Activated gamma-delta T cell treated with anti-CD3 and anti-CD28 coated beads, Interleukin-2, amount 50 U/mL, for 16 hours (primary cell): ENCODE results near the gene DPEP1.
"Not testable (repeated sequence)": the region's sequence is repeated elsewhere in the genome, so short reads cannot be mapped to it uniquely, and the experiment has no call there.

Source experiments
- DNase-seq: peaks from one replicate; pipeline ENCODE4 v3.0.0-alpha.2; 2020; ENCODE audit warnings: low read depth

Gene DPEP1

GRCh38 chr16:89577055-89577759, 36.2 kb upstream of the DPEP1 start:
- no peak for DNase-seq

DNA sequence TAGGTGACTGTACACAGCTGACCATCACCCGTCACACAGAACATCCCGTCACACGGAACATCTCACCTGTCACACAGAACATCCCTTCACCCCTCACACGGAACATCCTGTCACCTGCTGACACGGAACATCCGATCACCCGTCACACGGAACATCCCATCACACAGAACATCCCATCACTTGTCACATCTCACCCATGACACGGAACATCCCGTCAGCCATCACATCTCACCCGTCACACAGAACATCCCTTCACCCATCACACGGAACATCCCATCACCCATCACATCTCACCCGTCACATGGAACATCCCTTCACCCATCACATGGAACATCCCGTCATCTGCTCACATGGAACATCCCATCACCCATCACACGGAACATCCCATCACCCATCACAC, 34.1 kb upstream of the DPEP1 start:
- no peak for DNase-seq

DNA sequence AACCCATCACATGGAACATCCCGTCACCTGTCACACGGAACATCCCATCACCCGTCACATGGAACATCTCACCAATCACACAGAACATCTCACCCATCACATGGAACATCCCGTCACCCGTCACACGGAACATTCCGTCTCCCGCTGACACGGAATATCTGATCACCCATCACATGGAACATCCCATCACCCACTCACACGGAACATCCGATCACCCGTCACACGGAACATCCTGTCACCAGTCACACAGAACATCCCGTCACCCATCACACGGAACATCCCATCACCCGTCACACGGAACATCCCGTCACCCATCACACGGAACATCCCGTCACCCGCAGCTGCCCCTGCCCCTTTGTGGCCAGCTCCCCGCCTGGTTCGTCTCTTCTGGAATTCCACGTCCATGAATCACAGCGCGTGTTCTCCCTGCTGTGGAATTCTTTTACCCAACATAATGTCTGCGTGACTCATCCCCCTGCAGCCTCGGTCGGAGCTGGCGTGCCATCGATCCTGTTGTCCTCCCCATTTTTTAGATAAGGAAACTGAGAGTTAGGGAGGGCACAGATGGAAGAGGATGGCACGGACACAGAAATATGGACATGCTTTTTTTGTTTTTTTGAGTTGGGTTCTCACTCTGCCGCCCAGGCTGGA, 32.3 kb upstream of the DPEP1 start:
- DNase-seq, result no peak

DNA sequence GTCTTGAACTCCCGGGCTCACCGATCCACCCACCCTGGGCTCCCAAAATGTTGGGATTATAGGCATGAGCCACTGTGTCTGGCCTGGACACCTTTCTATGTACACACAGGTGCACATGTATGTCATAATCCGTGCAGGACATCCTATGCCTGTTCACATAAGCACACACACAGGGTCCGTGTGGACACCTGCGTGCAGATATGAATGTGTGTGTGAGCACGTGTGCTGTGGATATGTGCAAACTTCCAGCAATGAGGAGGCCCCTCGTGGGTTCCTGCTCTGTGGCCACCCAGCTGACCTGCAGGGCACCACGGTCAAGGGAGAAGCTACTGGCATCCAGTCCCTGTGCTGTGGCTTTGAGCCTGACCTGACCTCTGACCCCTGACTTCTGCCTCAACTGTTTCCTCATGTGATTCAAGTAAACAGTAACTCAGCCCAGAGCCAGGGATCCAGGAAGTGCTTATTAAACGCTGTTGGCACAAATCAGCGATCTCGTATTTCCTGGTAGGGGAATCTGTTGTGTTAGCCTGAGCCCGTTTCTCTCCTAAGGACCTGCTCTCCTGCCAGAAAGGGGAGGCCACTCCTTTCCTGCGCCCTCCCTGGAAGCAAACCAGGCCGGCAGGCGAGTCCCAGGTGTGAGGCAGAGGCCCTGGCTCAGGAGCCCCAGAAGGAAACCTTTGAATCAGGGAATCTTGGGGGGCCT, 31.4 kb upstream of the DPEP1 start:
- no peak for DNase-seq

DNA sequence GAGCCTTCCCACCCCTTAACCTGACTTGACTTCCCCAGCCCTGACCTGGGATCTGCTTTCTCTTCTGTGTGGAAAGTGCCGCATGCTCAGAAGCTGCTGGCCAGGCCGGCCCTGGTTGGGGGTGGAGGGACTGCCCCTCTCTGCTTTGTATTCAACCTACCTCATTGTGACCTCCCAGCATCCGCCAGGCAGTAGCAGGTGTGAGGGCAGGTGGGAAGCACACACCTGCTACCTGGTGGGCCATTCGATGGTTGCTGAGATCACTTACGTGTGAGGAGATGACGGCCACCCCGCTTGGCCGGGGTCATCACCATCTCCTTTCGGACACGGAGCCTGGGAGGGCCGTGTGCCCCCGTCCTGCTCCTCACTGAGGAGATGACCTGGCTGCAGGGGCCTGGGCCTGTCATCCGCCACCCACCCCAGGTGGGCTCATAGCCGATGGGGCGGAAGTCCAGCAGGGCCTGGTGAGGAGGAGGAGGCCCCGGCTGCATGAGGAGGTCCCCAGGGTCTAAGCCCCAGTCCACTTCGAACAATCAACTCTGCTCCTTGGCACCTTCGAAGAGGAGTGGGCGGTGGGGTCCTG, 30.7 kb upstream of the DPEP1 start:
- no peak for DNase-seq

GRCh38 chr16:89583197-89583894, 30.1 kb upstream of the DPEP1 start:
- no peak for DNase-seq

GRCh38 chr16:89583895-89584644, 29.4 kb upstream of the DPEP1 start:
- no peak for DNase-seq

DNA sequence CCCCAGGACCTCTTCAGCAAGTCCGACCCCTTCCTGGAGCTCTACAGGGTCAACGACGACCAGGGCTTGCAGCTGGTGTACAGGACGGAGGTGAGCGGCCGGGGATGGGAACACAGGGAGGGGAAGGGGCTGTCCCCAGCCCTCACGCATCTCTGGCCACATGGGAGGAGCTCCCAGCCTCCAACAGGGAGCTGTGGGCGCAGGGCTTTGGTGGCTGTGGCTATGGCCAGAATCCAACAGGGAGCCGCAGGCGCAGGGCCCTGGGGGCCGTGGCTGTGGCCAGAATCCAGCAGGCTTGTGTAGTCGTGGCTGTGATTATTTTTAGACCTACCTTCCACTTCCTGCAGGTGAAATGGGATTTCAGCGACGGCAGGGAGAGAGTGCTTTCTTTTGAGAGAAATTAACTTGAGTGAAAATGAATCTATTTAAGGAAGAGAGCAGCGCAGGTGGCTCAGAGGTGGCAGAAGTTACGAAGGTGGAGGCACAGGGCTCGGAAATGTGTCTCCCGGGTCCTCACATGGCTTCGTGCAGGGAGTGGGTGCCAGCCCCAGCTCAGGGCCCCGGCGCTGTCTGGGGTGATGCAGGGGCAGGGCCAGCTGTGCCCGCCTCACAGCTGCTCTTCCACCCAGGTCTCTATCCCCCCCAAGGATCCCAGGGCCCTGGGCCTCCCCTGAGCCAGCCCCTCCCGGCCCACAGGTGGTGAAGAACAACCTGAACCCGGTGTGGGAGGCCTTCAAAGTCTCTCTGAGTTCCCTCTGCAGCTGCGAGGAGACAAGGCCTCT, 28.5 kb upstream of the DPEP1 start:
- no peak for DNase-seq

- no peak for DNase-seq
Measured at GRCh38 chr16:89586218-89586617, 27.2 kb upstream of the DPEP1 start.

DNA sequence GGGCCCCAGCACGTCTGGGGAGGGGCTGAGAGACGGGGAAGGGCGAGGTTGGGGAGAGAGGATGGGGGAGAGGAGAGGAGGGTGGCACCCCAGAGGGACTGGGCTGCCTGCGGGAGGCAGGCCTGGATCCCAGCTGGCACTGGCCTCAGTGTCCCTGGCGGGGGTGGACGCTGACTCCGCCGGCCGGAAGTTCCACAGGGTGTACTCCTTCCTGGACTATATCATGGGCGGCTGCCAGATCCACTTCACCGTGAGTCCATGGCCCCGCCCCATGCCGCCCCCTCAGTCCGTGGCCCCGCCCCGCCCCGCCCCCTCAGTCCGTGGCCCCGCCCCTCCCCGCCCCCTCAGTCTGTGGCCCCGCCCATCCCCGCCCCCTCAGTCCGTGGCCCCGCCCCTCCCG, 26.6 kb upstream of the DPEP1 start:
- DNase-seq, result no peak

DNA sequence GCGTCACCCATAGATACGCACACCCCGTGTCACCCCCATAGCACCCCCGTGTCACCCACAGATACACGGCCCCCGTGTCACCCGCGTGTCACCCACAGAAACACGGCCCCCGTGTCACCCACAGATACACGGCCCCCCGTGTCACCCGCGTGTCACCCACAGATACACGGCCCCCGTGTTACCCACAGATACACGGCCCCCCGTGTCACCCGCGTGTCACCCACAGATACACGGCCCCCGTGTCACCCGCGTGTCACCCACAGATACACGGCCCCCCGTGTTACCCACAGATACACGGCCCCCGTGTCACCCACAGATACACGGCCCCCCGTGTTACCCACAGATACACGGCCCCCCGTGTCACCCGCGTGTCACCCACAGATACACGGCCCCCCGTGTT, 25.8 kb upstream of the DPEP1 start:
- not testable (repeated sequence) for DNase-seq

DNA sequence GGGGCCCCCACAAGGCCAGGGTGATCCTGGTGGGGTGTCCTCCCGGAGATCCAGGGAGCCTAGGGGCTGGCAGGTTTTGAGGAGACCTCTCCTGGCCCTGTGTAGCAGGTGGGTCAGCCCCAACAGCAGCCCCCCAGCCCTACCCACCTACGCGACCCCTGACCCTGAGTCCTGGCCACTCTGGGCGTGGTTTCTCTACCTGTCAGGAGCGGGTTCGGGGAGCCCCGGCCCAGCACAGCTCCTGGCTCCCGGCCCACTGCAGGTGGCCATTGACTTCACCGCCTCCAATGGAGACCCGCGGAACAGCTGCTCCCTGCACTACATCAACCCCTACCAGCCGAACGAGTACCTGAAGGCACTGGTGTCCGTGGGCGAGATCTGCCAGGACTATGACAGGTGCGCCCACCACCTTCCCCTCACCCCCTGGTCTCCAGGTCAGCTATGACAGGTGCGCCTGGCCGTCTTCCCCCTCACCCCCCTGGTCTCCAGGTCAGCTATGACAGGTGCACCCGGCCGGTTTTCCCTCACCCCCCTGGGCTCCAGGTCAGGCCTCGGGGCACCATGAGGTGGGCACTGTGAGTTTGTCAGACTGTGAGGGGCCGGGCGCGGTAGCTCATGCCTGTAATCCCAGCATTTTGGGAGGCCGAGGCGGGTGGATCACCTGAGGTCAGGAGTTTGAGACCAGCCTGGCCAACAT, 24.9 kb upstream of the DPEP1 start:
- no peak for DNase-seq

DNA sequence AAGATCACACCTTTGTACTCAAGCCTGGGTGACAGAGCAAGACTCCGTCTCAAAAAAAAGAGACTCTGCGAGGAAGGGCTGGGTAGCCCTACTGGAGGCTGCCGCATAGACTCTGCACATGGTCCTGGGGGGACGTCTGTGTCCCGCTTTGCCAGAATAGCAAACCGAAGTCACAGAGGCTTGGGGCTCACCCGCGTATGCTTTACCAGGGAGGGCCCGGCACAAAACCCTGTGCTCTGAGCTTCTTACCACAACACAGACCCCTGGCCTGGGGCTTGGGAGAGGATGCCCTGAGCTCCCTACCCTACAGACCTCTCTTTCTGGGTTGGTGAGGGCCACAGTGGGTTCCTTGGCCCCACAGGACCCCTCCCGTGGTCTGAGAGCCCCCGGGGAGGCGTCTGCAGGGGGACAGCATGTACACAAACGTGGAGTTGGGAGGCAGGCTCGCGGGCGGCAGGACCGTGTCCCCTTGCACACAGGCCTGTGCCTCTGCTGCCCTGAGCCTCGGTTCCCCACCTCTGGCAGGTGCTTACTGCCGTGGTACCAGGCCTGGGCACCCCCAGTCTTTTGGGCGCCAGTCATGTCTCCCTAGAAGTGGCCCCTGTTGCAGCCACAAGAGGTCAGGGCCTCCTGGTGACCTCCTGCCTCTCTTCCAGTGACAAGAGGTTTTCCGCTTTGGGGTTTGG, 24.1 kb upstream of the DPEP1 start:
- no peak for DNase-seq

GRCh38 chr16:89593841-89594240, 19.6 kb upstream of the DPEP1 start:
- DNase-seq, result no peak

GRCh38 chr16:89595330-89596060, 17.9 kb upstream of the DPEP1 start:
- DNase-seq, result no peak

GRCh38 chr16:89596061-89596689, 17.3 kb upstream of the DPEP1 start:
- no peak for DNase-seq

DNA sequence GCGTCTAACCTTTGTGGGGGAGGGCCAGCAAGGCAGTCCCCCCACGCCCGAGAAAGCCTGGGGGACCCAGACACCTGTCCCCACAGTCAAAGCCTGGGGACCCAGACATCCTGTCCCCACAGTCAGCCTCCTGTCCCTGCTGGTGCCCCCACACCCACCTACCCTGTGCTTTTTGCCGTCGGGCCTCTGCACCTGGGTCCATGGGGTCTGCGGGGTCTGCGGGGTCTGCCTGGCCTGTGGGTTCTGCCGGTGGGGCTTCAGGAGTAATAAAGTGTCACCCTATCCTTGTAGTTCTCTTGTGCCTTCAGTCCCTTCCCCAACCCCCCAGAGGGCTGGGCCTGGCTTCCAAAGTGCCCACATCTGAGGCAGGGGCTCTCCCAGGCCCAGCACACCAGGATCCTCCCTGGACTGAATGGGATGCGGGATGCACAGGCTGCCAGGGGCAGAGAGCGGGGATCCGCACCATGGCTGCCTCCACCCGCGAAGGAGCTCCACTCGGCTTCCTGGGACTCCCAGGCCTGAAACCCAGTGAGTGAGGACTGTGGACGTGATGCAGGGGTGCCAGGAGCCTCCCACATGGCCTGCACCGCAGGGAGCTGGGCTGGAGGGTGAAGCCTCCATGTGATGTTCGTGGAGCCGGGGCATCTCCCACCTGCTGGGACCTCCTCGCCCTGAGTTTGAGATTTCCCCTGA, 16.3 kb upstream of the DPEP1 start:
- no peak for DNase-seq

DNA sequence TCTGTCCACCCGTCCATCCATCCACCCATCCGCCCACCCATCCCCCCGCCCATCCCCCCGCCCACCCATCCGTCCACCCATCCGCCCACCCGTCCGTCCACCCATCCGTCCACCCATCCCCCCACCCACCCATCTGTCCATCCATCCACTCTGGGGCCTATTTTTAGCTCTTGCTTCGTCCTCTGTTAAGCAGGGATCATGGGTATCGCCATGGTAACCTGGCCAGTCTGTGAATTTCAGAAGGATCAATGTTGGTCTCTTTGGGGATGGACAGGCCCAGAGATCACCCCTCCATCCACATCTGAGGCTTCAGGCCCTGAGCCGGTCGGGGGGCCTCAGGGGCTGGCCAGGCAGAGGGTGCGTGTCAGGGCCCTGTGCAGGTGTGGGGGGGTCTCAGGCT, 15.2 kb upstream of the DPEP1 start:
- no peak for DNase-seq
